Measurements from ENCODE around the gene SMIM45.

DNA sequence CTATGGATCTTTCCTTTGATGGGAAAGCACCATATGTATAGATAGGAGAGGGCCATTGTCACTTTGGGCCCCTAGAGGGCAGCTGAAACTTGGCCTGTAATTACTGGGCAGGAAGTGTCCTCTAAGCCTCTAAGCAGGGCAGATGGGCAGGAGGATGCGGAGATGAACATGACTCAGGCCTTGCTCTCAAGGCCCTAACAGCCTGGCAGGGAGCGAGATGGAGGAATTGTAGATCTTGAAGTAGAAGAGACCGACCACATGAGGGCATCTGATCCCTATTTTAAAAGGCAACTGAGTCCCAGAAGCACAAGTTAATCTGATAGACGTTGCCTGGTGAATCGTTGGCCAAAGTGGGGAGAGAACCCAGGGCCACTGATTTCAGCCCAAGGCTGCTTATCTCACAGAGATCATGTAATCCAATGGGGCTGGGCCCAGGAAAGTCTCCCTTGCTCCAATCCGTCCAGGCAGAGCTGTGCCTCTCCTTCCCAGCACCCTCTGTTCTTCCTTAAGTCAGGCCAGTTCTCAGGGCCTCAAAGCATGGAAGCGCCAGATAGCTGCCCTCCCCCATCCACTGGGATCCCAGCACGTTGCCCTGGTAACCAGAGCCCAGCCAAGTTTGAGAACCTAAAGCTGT is 14.8 kb downstream of the SMIM45 start:
- no peak for TF ChIP-seq HIC1 (tag by site-specific recombination; IDR thresholded peaks at IDR 0.05)
- no peak for TF ChIP-seq ATF2 (tag by site-specific recombination; IDR thresholded peaks at IDR 0.05; ENCODE audit: low read depth)
- TF ChIP-seq, protein P1, sequence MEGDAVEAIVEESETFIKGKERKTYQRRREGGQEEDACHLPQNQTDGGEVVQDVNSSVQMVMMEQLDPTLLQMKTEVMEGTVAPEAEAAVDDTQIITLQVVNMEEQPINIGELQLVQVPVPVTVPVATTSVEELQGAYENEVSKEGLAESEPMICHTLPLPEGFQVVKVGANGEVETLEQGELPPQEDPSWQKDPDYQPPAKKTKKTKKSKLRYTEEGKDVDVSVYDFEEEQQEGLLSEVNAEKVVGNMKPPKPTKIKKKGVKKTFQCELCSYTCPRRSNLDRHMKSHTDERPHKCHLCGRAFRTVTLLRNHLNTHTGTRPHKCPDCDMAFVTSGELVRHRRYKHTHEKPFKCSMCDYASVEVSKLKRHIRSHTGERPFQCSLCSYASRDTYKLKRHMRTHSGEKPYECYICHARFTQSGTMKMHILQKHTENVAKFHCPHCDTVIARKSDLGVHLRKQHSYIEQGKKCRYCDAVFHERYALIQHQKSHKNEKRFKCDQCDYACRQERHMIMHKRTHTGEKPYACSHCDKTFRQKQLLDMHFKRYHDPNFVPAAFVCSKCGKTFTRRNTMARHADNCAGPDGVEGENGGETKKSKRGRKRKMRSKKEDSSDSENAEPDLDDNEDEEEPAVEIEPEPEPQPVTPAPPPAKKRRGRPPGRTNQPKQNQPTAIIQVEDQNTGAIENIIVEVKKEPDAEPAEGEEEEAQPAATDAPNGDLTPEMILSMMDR (tag by site-specific recombination; IDR thresholded peaks at IDR 0.05), result peak; percentile 77; the same call in 1 of the 2 replicates
- TF ChIP-seq ZBTB49 (tag by site-specific recombination; IDR thresholded peaks at IDR 0.05; ENCODE audit: low read depth), result no peak
